Measurements from ENCODE around the gene ISM2. TPM values are rescaled to one million over a fixed set of nuclear protein-coding genes. Genes with fewer than 3 reads are reported as not detected.

Gene ISM2
- polyA plus RNA-seq, 2 of the 4 experiments (the other 2 are of a cell fraction), result 0.10 to 0.21 TPM

GRCh38 chr14:77485901-77486678 lies 12.5 kb downstream of the ISM2 start:
- TF ChIP-seq SREBF2 (IDR thresholded peaks at IDR 0.05) (no peak), ZFP36 (IDR thresholded peaks at IDR 0.05; ENCODE audit: borderline replicate concordance, partially characterized antibody) (peak; percentile 27)
- ChIA-PET POLR2A (no interaction called here), CTCF (interaction anchor here (0.9 to 1.4 kb wide), 3 partner anchors 26 to 79 kb away, joined by 3 to 5 read pairs (median 3); no protein-coding TSS in a partner anchor)
- FAIRE-seq (no peak), ATAC-seq (peak; percentile 80 to 85), DNase-seq (ENCODE audit: low read depth in 1 of 2, low spot score in 1 of 2) (peak; percentile 39 to 43)
- H3K27ac ChIP-seq, result no peak overlapping the region
- H3K4me3 ChIP-seq, result no peak overlapping the region
- H3K9me3 ChIP-seq, result no peaks in the 10 kb centered on the region
- no peak overlapping the region for H3K4me2 ChIP-seq
- WGBS (ENCODE audit: missing lambda C conversion rate), result 71% methylated on average over 7 of the region's 7 CpGs
- H3K4me1 ChIP-seq, result peaks cover 4% of the 10 kb centered on the region; the same call in 1 of the 3 replicates

- Histone ChIP-seq H3K4me1 (peaks cover 4% of the 10 kb centered on the region; the same call in 1 of the 3 replicates), H3K4me3 (no peak overlapping the region), H3K9me3 (no peaks in the 10 kb centered on the region), H3K27ac (no peak overlapping the region), H3K4me2 (no peak overlapping the region)
- ChIA-PET CTCF (interaction anchor here (2.0 kb wide), 1 partner anchor 26 kb away, joined by 5 read pairs; no protein-coding TSS in a partner anchor), POLR2A (no interaction called here)
- DNase-seq (ENCODE audit: low read depth in 1 of 2, low spot score in 1 of 2), result no peak
- 78% methylated on average over 3 of the region's 3 CpGs for WGBS (ENCODE audit: missing lambda C conversion rate)
- FAIRE-seq, result no peak
- TF ChIP-seq CHD4 (IDR thresholded peaks at IDR 0.05; ENCODE audit: borderline replicate concordance), result no peak
- TF ChIP-seq SMC3 (IDR thresholded peaks at IDR 0.05), result no peak
- TF ChIP-seq HMGXB4 (CRISPR knock-in tag; IDR thresholded peaks at IDR 0.05; ENCODE audit: borderline replicate concordance), result no peak
- TF ChIP-seq BHLHE40 (IDR thresholded peaks at IDR 0.05; ENCODE audit: low read depth, low read length), result no peak
- no peak for TF ChIP-seq MYC (IDR thresholded peaks at IDR 0.05; ENCODE audit: borderline replicate concordance, low read length)
- TF ChIP-seq EP300 (IDR thresholded peaks at IDR 0.05), result no peak
- no peak for TF ChIP-seq ZNF302 (CRISPR knock-in tag; IDR thresholded peaks at IDR 0.05)
- TF ChIP-seq NR3C1 (IDR thresholded peaks at IDR 0.05), result no peak
- TF ChIP-seq ZSCAN20 (CRISPR knock-in tag; IDR thresholded peaks at IDR 0.05), result no peak
- TF ChIP-seq ELK1 (IDR thresholded peaks at IDR 0.05; ENCODE audit: low read depth, low read length), result no peak
- TF ChIP-seq CEBPB (IDR thresholded peaks at IDR 0.05), result no peak
- TF ChIP-seq FOXS1 (CRISPR knock-in tag; IDR thresholded peaks at IDR 0.05), result no peak
- TF ChIP-seq NPAS2 (CRISPR knock-in tag; IDR thresholded peaks at IDR 0.05; ENCODE audit: borderline replicate concordance), result no peak
- no peak for TF ChIP-seq KDM1A (IDR thresholded peaks at IDR 0.05; ENCODE audit: low read depth)
- no peak for TF ChIP-seq USF2 (IDR thresholded peaks at IDR 0.05)
- TF ChIP-seq RNF2 (IDR thresholded peaks at IDR 0.05; ENCODE audit: borderline replicate concordance, low read depth), result no peak
- peak in 1 of 2 experiments; percentile 19; a peak in 2 of 6 replicates for ATAC-seq
Observed at GRCh38 chr14:77485256-77485655, 13.4 kb downstream of the ISM2 start.

- no peak overlapping the region for H3K4me3 ChIP-seq
- ATAC-seq (no peak), FAIRE-seq (no peak), DNase-seq (ENCODE audit: low read depth in 1 of 2, low spot score in 1 of 2) (no peak)
- CTCF ChIA-PET, result interaction anchor here (0.9 to 3.2 kb wide), 5 partner anchors 20 to 340 kb away, joined by 3 to 12 read pairs (median 5); no protein-coding TSS in a partner anchor
- no peak overlapping the region for H3K27ac ChIP-seq
- no peaks in the 10 kb centered on the region for H3K9me3 ChIP-seq
- H3K4me2 ChIP-seq, result no peak overlapping the region
- H3K4me1 ChIP-seq, result peaks cover 4% of the 10 kb centered on the region; the same call in 1 of the 3 replicates
- POLR2A ChIA-PET, result no interaction called here
- 82% methylated on average over 6 of the region's 8 CpGs for WGBS (ENCODE audit: missing lambda C conversion rate)
- TF ChIP-seq E2F6 (IDR thresholded peaks at IDR 0.05; ENCODE audit: borderline replicate concordance, low read depth) (no peak), TP53 (CRISPR knock-in tag; IDR thresholded peaks at IDR 0.05) (no peak), ZSCAN20 (CRISPR knock-in tag; IDR thresholded peaks at IDR 0.05) (no peak), BHLHE40 (IDR thresholded peaks at IDR 0.05; ENCODE audit: low read depth, low read length) (no peak), REST (IDR thresholded peaks at IDR 0.05) (no peak), NPAS2 (CRISPR knock-in tag; IDR thresholded peaks at IDR 0.05; ENCODE audit: borderline replicate concordance) (no peak), HOXA7 (CRISPR knock-in tag; IDR thresholded peaks at IDR 0.05) (no peak), ELK1 (IDR thresholded peaks at IDR 0.05; ENCODE audit: low read depth, low read length) (no peak)
Observed at GRCh38 chr14:77482422-77482821, 16.2 kb downstream of the ISM2 start.
